GM06990 (cell line): ENCODE measurements around the gene CYP2W1.
"Not testable (repeated sequence)": the region's sequence is repeated elsewhere in the genome, so short reads cannot be mapped to it uniquely, and the experiment has no call there.

Source experiments
- DNase-seq: peaks from one replicate; pipeline ENCODE4 v3.0.0-alpha.2; 2011; ENCODE audit not compliant: insufficient read length; ENCODE audit errors: extremely low read depth
- H3K27me3 ChIP-seq: replicated peaks from 2 replicates; pipeline ENCODE4 v1.6.0; 2011; ENCODE audit warnings: low read length; ENCODE audit not compliant: control insufficient read depth, insufficient read depth
- H3K36me3 ChIP-seq: 2 replicates; pipeline ENCODE4 v1.5.1; 2011; ENCODE audit warnings: low read length; ENCODE audit not compliant: control insufficient read depth, insufficient read depth
- H3K4me3 ChIP-seq: replicated peaks from 2 replicates; pipeline ENCODE4 v1.5.1; 2011; ENCODE audit warnings: low read depth, mild to moderate bottlenecking, control low read depth, low read length
- TF ChIP-seq, protein P1 (sequence below): IDR thresholded peaks from 2 replicates; pipeline ENCODE4 v1.5.1; 2011; ENCODE audit warnings: low read length, control low read depth, mild to moderate bottlenecking, inconsistent platforms; ENCODE audit not compliant: insufficient read depth, poor library complexity, severe bottlenecking

The CYP2W1 gene

DNA sequence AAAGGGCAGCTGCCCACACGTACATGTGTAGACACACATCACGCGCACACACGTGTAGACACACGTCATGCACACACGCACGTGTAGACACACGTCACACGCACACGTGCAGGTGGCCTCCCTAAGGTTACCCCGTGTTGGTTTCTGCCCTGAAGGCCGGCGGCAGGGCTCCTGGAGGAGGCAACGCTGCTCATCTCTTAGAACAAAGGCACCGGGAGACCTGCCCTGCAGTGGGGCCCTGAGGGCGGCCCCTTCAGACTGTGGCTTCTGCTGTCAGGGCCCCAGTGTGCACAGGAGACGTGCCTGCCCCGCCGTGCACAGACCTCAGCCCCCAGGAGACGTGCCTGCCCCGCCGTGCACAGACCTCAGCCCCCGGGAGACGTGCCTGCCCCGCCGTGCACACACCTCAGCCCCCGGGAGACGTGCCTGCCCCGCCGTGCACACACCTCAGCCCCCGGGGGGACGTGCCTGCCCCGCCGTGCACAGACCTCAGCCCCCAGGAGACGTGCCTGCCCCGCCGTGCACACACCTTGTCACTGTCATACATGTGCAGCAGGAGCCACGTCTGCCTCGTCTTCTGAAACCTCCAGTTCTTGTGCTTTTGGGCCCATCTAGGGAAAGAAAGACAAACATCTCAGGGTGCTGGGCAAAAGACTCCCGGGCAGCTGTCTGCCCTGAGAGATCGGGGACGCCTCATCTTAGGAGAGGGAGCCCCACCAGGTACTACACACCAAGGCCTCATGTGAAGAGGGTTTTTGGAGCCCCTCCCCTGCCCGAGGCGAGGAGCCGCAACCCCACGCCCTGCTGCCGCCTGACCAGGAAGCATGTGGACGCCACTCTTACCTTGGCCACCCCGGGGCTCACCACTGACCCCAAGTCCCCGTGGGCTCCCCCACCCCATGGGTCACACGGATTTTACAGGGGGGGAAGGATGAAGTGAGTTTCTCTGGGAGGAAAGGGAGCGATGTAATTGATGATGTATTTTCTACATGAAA, 17.3 kb downstream of the CYP2W1 start:
- H3K36me3 ChIP-seq: peaks cover 18% of the 10 kb centered on the region
- no peak overlapping the region for H3K4me3 ChIP-seq
- DNase-seq: peak; percentile 65
- no peaks in the 10 kb centered on the region for H3K27me3 ChIP-seq
- TF ChIP-seq, protein P1, sequence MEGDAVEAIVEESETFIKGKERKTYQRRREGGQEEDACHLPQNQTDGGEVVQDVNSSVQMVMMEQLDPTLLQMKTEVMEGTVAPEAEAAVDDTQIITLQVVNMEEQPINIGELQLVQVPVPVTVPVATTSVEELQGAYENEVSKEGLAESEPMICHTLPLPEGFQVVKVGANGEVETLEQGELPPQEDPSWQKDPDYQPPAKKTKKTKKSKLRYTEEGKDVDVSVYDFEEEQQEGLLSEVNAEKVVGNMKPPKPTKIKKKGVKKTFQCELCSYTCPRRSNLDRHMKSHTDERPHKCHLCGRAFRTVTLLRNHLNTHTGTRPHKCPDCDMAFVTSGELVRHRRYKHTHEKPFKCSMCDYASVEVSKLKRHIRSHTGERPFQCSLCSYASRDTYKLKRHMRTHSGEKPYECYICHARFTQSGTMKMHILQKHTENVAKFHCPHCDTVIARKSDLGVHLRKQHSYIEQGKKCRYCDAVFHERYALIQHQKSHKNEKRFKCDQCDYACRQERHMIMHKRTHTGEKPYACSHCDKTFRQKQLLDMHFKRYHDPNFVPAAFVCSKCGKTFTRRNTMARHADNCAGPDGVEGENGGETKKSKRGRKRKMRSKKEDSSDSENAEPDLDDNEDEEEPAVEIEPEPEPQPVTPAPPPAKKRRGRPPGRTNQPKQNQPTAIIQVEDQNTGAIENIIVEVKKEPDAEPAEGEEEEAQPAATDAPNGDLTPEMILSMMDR: no peak

- not testable (repeated sequence) for DNase-seq, H3K4me3 ChIP-seq, H3K27me3 ChIP-seq
- peaks cover 15% of the 10 kb centered on the region for H3K36me3 ChIP-seq
Measured at GRCh38 chr7:1001069-1001770, 18.2 kb downstream of the CYP2W1 start.

DNA sequence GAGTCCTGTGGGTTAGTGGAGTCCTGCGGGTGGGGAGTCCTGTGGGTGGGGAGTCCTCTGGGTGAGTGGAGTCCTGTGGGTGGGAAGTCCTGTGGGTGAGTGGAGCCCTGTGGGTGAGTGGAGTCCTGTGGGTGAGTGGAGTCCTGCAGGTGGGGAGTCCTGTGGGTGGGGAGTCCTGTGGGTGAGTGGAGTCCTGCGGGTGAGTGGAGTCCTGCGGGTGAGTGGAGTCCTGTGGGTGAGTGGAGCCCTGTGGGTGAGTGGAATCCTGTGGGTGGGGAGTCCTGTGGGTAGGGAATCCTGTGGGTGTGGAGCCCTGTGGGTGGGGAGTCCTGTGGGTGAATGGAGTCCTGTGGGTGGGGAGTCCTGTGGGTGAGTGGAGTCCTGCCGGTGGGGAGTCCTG, 19.0 kb downstream of the CYP2W1 start:
- peaks cover 13% of the 10 kb centered on the region for H3K36me3 ChIP-seq
- DNase-seq, H3K4me3 ChIP-seq, H3K27me3 ChIP-seq: not testable (repeated sequence)

DNA sequence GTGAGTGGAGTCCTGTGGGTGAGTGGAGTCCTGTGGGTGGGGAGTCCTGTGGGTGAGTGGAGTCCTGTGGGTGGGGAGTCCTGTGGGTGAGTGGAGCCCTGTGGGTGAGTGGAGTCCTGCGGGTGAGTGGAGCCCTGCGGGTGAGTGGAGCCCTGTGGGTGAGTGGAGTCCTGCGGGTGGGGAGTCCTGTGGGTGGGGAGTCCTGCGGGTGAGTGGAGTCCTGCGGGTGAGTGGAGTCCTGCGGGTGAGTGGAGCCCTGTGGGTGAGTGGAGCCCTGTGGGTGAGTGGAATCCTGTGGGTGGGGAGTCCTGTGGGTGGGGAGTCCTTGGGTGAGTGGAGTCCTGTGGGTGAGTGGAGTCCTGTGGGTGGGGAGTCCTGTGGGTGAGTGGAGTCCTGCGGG, 19.5 kb downstream of the CYP2W1 start:
- peaks cover 11% of the 10 kb centered on the region for H3K36me3 ChIP-seq

DNA sequence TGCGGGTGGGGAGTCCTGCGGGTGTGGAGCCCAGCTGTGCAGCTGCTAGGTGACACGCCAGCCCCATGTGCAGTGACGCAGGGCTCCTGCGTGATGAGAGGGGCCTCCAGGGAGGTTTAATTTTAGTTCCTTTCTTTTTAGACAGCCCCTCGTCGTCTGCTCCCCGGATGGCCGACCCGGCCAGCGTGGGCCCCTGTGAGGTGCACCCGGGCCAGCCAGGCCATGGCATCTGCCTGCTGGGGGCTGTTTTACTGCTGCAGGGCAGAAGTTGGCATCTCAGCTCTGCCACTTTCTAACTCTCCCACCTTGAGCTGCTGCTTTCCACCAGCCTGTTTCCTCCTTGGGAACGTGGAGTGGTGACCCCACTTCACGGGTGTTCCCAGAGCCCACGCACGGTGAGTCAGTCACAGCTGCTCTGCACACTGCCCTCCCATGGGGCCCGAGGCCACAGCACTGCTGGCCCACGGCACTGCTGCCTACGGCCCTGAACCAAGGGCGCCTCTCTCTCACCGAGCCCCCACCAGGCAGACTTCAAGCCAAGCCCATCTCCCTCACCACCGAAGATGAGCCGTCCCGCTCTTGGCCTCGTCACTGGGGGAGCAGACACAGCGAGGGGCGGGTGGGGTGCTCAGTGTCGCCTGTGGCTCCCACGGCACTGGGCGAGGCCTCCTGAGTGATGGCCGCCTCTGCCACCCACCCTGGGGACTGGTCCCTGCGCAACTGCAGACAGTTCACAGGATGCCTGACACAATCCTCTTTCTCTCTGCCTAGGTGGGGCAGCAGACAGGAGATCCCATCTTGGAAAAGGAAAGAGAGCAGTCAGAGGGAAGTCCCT, 21.3 kb downstream of the CYP2W1 start:
- Histone ChIP-seq H3K4me3 (no peak overlapping the region; the same call in 1 of the 2 replicates), H3K36me3 (peaks cover 16% of the 10 kb centered on the region), H3K27me3 (no peaks in the 10 kb centered on the region)
- DNase-seq: no peak
- TF ChIP-seq, protein P1: no peak

More for the DNA sequence above, 19.5 kb downstream of the CYP2W1 start:
- not testable (repeated sequence) for DNase-seq, H3K4me3 ChIP-seq, H3K27me3 ChIP-seq

DNA sequence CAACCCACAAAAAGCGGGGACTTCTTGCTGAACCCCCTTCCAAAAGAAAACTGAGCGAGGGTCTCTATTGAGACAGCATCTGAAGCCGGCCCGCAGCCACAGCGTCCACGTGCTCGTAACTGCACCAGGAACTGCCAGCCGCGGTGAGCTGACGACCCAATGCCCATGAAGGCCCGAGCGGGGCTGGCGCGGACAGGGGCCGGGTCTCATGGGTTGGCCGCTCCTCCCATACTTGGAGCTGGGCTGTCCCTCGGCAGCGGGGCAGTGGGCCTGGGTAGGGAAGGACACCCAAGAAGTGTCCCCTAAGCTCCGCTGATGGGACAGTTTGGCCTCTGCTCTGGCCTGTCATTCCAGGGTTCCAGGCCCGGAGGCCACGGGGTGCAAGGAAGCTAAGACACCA, 22.3 kb downstream of the CYP2W1 start:
- no peak for DNase-seq
- TF ChIP-seq, protein P1: no peak
- Histone ChIP-seq H3K36me3 (peaks cover 20% of the 10 kb centered on the region), H3K4me3 (no peak overlapping the region), H3K27me3 (no peaks in the 10 kb centered on the region)
